GM10847 (cell line): ENCODE measurements around the gene ABAT.

Experiments used
- POLR2A ChIP-seq: IDR thresholded peaks from 2 replicates; pipeline ENCODE4 v1.6.1; 2011; ENCODE audit not compliant: insufficient read length; ENCODE audit errors: extremely low read depth

ABAT gene

GRCh38 chr16:8686031-8686621 lies 11.7 kb downstream of the ABAT start:
- TF ChIP-seq POLR2A, result no peak

- no peak for TF ChIP-seq POLR2A
These were observed 12.5 kb downstream of the ABAT start for GRCh38 chr16:8686879-8687278.

GRCh38 chr16:8689686-8690085 lies 15.3 kb downstream of the ABAT start:
- no peak for TF ChIP-seq POLR2A

- TF ChIP-seq POLR2A, result no peak
These were observed 17.3 kb downstream of the ABAT start for GRCh38 chr16:8691728-8692127.

- TF ChIP-seq POLR2A, result no peak
These were observed 20.6 kb downstream of the ABAT start for GRCh38 chr16:8694795-8695728.

GRCh38 chr16:8696880-8697279 lies 22.5 kb downstream of the ABAT start:
- no peak for TF ChIP-seq POLR2A

GRCh38 chr16:8697965-8698364 lies 23.5 kb downstream of the ABAT start:
- TF ChIP-seq POLR2A, result no peak

- no peak for TF ChIP-seq POLR2A
These were observed 29.3 kb downstream of the ABAT start for GRCh38 chr16:8703693-8704092.

- TF ChIP-seq POLR2A, result no peak
These were observed 29.7 kb downstream of the ABAT start for GRCh38 chr16:8704098-8704497.

GRCh38 chr16:8708536-8708935 lies 34.1 kb downstream of the ABAT start:
- TF ChIP-seq POLR2A, result no peak

GRCh38 chr16:8712589-8713361 lies 38.4 kb downstream of the ABAT start:
- no peak for TF ChIP-seq POLR2A

- no peak for TF ChIP-seq POLR2A
These were observed 39.3 kb downstream of the ABAT start for GRCh38 chr16:8713635-8714172.

GRCh38 chr16:8714174-8714573 lies 39.8 kb downstream of the ABAT start:
- no peak for TF ChIP-seq POLR2A

- no peak for TF ChIP-seq POLR2A
These were observed 40.4 kb downstream of the ABAT start for GRCh38 chr16:8714807-8715206.

GRCh38 chr16:8716052-8716451 lies 41.6 kb downstream of the ABAT start:
- TF ChIP-seq POLR2A, result no peak

GRCh38 chr16:8716592-8716991 lies 42.2 kb downstream of the ABAT start:
- no peak for TF ChIP-seq POLR2A

- TF ChIP-seq POLR2A, result no peak
These were observed 43.1 kb downstream of the ABAT start for GRCh38 chr16:8717469-8717868.
